ENCODE data around the gene ARID1B.

The ARID1B gene

GRCh38 chr6:157225575-157225995 is 448.4 kb downstream of the ARID1B start:
- no peak for DNase-seq (ENCODE audit: low read depth in 2 of 2)

- DNase-seq (ENCODE audit: low read depth in 2 of 2), result no peak
Observed at GRCh38 chr6:157226026-157226625, 448.9 kb downstream of the ARID1B start.

- no peak for DNase-seq (ENCODE audit: low read depth in 2 of 2)
Observed at GRCh38 chr6:157226761-157227160, 449.6 kb downstream of the ARID1B start.

GRCh38 chr6:157227202-157228166 is 450.3 kb downstream of the ARID1B start:
- DNase-seq (ENCODE audit: low read depth in 2 of 2), result no peak

GRCh38 chr6:157228426-157229131 is 451.4 kb downstream of the ARID1B start:
- no peak for DNase-seq (ENCODE audit: low read depth in 2 of 2)

GRCh38 chr6:157229132-157229618 is 452.0 kb downstream of the ARID1B start:
- no peak for DNase-seq (ENCODE audit: low read depth in 2 of 2)

- no peak for DNase-seq (ENCODE audit: low read depth in 2 of 2)
Observed at GRCh38 chr6:157229713-157230112, 452.5 kb downstream of the ARID1B start.

- no peak for DNase-seq (ENCODE audit: low read depth in 2 of 2)
Observed at GRCh38 chr6:157230910-157231309, 453.7 kb downstream of the ARID1B start.

GRCh38 chr6:157232161-157232895 is 455.1 kb downstream of the ARID1B start:
- no peak for DNase-seq (ENCODE audit: low read depth in 2 of 2)

- no peak for DNase-seq (ENCODE audit: low read depth in 2 of 2)
Observed at GRCh38 chr6:157233156-157233555, 456.0 kb downstream of the ARID1B start.

GRCh38 chr6:157233686-157234085 is 456.5 kb downstream of the ARID1B start:
- no peak for DNase-seq (ENCODE audit: low read depth in 2 of 2)

- DNase-seq (ENCODE audit: low read depth in 2 of 2), result no peak
Observed at GRCh38 chr6:157235600-157236039, 458.4 kb downstream of the ARID1B start.

GRCh38 chr6:157236040-157236725 is 459.0 kb downstream of the ARID1B start:
- no peak for DNase-seq (ENCODE audit: low read depth in 2 of 2)

GRCh38 chr6:157238346-157238745 is 461.2 kb downstream of the ARID1B start:
- DNase-seq (ENCODE audit: low read depth in 2 of 2), result no peak

- DNase-seq (ENCODE audit: low read depth in 2 of 2), result no peak
Observed at GRCh38 chr6:157239148-157239547, 462.0 kb downstream of the ARID1B start.

GRCh38 chr6:157239671-157240058 is 462.5 kb downstream of the ARID1B start:
- no peak for DNase-seq (ENCODE audit: low read depth in 2 of 2)

- no peak for DNase-seq (ENCODE audit: low read depth in 2 of 2)
Observed at GRCh38 chr6:157240059-157240959, 463.1 kb downstream of the ARID1B start.

GRCh38 chr6:157240960-157241311 is 463.8 kb downstream of the ARID1B start:
- DNase-seq (ENCODE audit: low read depth in 2 of 2), result no peak

GRCh38 chr6:157242791-157243190 is 465.6 kb downstream of the ARID1B start:
- DNase-seq (ENCODE audit: low read depth in 2 of 2), result no peak

GRCh38 chr6:157244175-157244574 is 467.0 kb downstream of the ARID1B start:
- no peak for DNase-seq (ENCODE audit: low read depth in 2 of 2)

Measured in activated CD8-positive, alpha-beta memory T cell treated with anti-CD3 and anti-CD28 coated beads for 4 hours (primary cell).